Esophagus squamous epithelium (tissue), 5 donors: Measurements from ENCODE around the gene SEMA4B. TPM values are rescaled to one million over a fixed set of nuclear protein-coding genes. Genes with fewer than 3 reads are reported as not detected.

Source experiments
- DNase-seq: peaks from one replicate; lab custom pipeline; 2025; lab: John Stamatoyannopoulos, UW
- H3K27ac ChIP-seq, 4 donors: fragments of 200-600 bp; sonication (generic); one replicate each; pipeline ENCODE4 v1.5.1; 2016 to 2019; ENCODE audit warnings: mild to moderate bottlenecking in 1 of 4
- H3K27me3 ChIP-seq, 4 donors: fragments of 200-600 bp; sonication (generic); 1 replicate in 3 of 4; 2 replicates in 1 of 4; pipeline versions ENCODE4 v1.5.1 to v1.6.0; 2017 to 2021; ENCODE audit warnings: antibody characterized with exemption in 1 of 4
- H3K36me3 ChIP-seq, 3 donors: fragments of 200-600 bp; sonication (generic); one replicate each; pipeline ENCODE4 v1.5.1; 2016 to 2019
- H3K4me1 ChIP-seq, 3 donors: fragments of 200-600 bp; sonication (generic); one replicate each; pipeline ENCODE4 v1.5.1; 2017 to 2019
- H3K4me3 ChIP-seq, 4 donors: fragments of 200-600 bp; sonication (generic); 1 replicate in 3 of 4; 2 replicates in 1 of 4; pipeline ENCODE4 v1.5.1; 2016 to 2019; ENCODE audit warnings: mild to moderate bottlenecking in 2 of 4, moderate library complexity in 1 of 4
- H3K9me3 ChIP-seq, 3 donors: fragments of 200-600 bp; sonication (generic); one replicate each; pipeline ENCODE4 v1.5.1; 2016 to 2019
- POLR2A ChIP-seq, 4 donors: fragments of 450-650 bp; IDR thresholded peaks; one replicate each; pipeline ENCODE4 v1.6.1; 2017; ENCODE audit warnings: antibody characterized with exemption in 4 of 4, mild to moderate bottlenecking in 4 of 4, moderate library complexity in 3 of 4
- whole genome bisulfite sequencing, 2 donors: methylation state at CpG; one replicate each; pipeline ENCODE4 v1.1.5; 2018; 5-methylcytosine and 5-hydroxymethylcytosine counted together
- intact Hi-C: fragments of 100-400 bp; cut with DNase I; formaldehyde crosslinking; loops from one replicate; pipeline ENCODE4 v1.15.0; 2022
- total RNA-seq, 4 donors: library from RNA; depleted of rRNA; stranded (reverse); fragments of >200 nt; gene quantifications; one replicate each; pipeline ENCODE4 v1.1.0, GENCODE V29; 2016
- TF ChIP-seq, protein P1 (sequence below), 6 experiments: fragments of 450-650 bp in 4 of 6; fragments of 200-600 bp in 2 of 6; sonication (generic) in 2 of 6; IDR thresholded peaks; one replicate each; pipeline ENCODE4 v1.5.1; 2016 to 2019; ENCODE audit warnings: antibody characterized with exemption in 6 of 6, mild to moderate bottlenecking in 4 of 6, moderate library complexity in 4 of 6
- donor health status: DM: yes; HTN: yes; CAD: no.

The SEMA4B gene
- total RNA-seq, 4 donors from 2014 or later = 87.9 to 209 (median 136) TPM

DNA sequence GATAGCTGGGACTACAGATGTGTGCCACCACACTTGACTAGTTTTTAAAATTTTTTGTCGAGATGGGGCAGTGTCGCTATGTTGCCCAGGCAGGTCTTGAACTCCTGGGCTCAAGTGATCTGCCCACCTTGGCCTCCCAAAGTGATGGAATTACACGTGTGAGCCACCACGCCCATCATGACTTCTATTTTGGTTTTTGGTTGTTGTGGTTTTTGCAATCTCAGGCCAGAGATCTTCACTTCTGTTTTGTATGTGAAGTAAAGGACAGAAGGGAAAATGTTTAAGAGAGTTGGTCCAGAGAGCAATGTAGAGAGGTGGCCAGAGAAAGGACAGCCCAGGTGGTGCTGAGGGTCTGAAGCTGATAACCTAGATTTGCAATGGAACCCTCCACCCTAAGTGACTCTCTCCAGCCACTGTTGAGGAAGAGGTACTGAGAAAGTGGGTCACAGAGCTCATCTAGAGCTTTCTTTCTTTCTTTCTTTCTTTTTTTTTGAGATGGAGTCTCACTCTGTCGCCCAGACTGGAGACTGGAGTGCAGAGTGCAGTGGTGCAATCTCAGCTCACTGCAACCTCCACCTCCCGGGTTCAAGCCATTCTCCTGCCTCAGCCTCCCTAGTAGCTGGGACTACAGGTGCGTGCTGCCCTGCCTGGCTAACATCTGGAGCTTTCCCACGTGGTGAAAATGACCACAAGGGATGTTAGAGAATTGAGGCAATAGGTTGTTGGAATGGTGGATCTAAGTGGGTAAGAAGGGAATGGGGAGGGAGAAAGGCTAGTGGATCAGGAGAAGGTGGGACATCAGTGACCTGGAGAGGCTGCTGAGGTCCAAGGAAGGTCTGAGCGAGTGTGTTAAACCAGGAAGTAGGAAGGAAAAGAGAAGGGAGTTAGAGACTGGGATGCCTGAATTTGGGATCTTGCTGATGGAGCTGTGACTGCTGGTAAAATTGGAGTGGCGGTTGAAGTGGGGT lies 22.4 kb upstream of the SEMA4B start:
- no peak for TF ChIP-seq POLR2A (IDR thresholded peaks at IDR 0.05)
- TF ChIP-seq, protein P1, sequence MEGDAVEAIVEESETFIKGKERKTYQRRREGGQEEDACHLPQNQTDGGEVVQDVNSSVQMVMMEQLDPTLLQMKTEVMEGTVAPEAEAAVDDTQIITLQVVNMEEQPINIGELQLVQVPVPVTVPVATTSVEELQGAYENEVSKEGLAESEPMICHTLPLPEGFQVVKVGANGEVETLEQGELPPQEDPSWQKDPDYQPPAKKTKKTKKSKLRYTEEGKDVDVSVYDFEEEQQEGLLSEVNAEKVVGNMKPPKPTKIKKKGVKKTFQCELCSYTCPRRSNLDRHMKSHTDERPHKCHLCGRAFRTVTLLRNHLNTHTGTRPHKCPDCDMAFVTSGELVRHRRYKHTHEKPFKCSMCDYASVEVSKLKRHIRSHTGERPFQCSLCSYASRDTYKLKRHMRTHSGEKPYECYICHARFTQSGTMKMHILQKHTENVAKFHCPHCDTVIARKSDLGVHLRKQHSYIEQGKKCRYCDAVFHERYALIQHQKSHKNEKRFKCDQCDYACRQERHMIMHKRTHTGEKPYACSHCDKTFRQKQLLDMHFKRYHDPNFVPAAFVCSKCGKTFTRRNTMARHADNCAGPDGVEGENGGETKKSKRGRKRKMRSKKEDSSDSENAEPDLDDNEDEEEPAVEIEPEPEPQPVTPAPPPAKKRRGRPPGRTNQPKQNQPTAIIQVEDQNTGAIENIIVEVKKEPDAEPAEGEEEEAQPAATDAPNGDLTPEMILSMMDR (IDR thresholded peaks at IDR 0.05) = no peak
- Histone ChIP-seq H3K36me3 (no peaks in the 10 kb centered on the region), H3K4me1 (peaks cover 10 to 46% (median 20%) of the 10 kb centered on the region in 3 donors), H3K27me3 (no peaks in the 10 kb centered on the region), H3K27ac (peak overlapping the region in 1 of 4 donors; percentile 22), H3K9me3 (no peaks in the 10 kb centered on the region), H3K4me3 (no peak overlapping the region)
- no peak for DNase-seq
- 68 to 70% methylated on average over 7 to 9 of the region's 10 CpGs for WGBS, 2 donors
- intact Hi-C loops = no loop called here

DNA sequence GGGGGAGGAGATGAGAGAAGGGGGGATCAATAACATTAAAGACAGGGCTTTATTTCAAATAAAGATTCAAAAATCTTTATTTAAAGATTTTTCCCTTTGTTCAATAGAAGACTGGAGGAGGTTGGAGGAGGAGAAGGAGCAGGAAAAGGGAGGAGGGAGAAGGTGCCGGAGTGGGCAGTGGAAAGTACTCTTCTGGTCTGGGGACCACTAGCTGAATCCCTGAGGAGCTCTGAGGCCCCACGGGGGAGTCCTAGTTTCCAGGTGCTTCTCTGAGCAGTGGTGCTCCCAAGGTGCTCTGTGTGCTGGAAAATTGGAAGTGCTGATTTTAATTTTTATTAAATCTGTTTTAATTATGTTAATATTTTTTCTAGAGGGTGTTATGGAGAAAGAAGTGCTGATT lies 19.4 kb upstream of the SEMA4B start:
- WGBS, 2 donors = 49 to 63% methylated on average over 2 of the region's 2 CpGs
- intact Hi-C loops = no loop called here
- Histone ChIP-seq H3K4me1 (peaks cover 4 to 50% (median 23%) of the 10 kb centered on the region in 3 donors), H3K27me3 (peaks cover 0 to 6% (median 0%) of the 10 kb centered on the region in 4 donors), H3K36me3 (no peaks in the 10 kb centered on the region), H3K27ac (peak overlapping the region in 2 of 4 donors; percentile 23 to 96), H3K9me3 (no peaks in the 10 kb centered on the region), H3K4me3 (no peak overlapping the region)
- no peak for DNase-seq
- TF ChIP-seq POLR2A (IDR thresholded peaks at IDR 0.05) = no peak

DNA sequence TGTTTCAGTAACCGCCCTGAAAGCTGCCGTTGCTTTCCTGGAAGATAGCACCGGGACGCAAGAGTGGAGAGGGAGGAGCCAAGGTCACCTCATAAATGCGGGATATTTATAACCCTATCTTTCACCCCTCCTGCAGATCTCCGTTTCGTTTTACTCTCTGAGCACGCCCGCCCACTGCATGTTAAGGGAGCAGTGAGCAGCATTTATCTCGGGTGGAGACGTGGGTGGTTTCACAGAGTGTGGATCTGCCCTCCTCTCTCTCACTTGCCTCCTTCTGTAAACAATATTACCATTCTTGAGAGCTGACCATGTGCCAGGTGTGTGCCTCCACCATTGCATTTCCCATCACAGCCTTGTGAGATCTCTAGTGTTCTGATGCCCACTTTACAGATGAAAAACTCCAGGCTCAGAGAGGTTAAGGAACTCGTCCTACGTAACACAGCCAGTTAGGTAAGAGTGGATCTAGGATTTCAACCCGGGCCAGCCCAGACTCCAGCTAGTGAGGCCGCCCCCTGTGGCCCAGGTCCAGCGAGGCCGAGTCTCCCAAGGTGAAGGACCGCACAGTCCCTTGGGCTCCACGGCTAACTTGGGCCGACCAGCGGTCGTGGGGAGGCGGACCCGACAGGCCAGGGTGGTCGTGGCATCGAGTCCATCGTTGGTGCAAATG lies 16.9 kb upstream of the SEMA4B start:
- Histone ChIP-seq H3K4me3 (peak overlapping the region; percentile 66 to 96 (median 78)), H3K36me3 (no peaks in the 10 kb centered on the region), H3K27me3 (peaks cover 0 to 6% (median 0%) of the 10 kb centered on the region in 4 donors), H3K27ac (peak overlapping the region; percentile 96 to 99 (median 98)), H3K9me3 (no peaks in the 10 kb centered on the region), H3K4me1 (peaks cover 12 to 74% (median 43%) of the 10 kb centered on the region in 3 donors)
- 10 to 19% methylated on average over 11 of the region's 27 CpGs for WGBS, 2 donors
- peak; percentile 22 for DNase-seq
- intact Hi-C loops = no loop called here
- TF ChIP-seq POLR2A (IDR thresholded peaks at IDR 0.05) = peak in 1 of 4 donors; percentile 27
- TF ChIP-seq, protein P1 (IDR thresholded peaks at IDR 0.05) = no peak

DNA sequence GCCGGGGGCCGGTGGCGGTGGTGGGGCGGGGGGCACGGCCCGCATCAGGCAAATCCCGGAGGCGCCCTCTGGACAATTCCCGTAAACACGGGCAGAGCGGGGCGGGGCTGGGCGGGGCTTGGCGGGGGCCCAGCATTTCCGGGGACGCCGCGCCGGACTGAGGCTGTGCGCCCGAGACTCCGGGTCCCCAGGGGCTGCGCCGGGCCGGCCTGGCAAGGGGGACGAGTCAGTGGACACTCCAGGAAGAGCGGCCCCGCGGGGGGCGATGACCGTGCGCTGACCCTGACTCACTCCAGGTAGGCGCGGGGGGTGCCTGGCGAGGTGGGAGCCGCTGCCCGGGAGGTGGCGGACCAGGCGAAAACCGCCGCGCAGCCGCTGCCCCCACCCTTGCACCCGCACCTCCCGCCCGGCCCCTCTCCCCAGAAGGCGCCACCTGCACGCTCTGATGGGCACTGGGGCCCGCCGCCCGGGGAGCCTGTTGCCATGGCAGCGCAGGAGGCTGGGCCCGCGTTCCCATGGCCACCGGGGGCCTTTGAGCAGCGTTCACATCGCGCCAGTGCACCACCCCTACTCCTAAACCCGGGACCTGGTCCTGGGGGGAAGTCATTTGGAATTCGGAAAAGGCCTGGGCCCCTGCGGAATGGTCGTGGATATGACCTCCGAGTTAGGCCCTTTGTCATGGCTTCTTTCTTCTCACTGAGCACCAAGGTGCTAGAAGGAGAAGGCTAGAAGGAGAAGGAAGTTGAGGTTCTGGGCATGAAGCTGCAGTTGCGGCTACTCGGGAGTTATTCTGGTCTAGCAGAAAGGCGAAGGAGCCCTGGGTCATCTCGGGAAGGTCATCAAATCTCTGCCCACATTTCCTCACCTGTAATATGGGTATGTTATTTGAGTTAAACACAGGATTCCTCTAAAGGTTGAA lies 16.1 kb upstream of the SEMA4B start:
- peak in 1 of 4 donors; percentile 72 for TF ChIP-seq POLR2A (IDR thresholded peaks at IDR 0.05)
- TF ChIP-seq, protein P1 (IDR thresholded peaks at IDR 0.05) = no peak
- intact Hi-C loops = no loop called here
- peaks cover 20 to 82% (median 51%) of the 10 kb centered on the region in 3 donors for H3K4me1 ChIP-seq

More for the DNA sequence above, 16.1 kb upstream of the SEMA4B start:
- no peaks in the 10 kb centered on the region for H3K36me3 ChIP-seq
- H3K9me3 ChIP-seq = no peaks in the 10 kb centered on the region
- WGBS, 2 donors = 11 to 23% methylated on average over 4 to 12 of the region's 67 CpGs
- H3K27me3 ChIP-seq = peaks cover 0 to 6% (median 0%) of the 10 kb centered on the region in 4 donors
- DNase-seq = peak; percentile 34
- H3K27ac ChIP-seq = peak overlapping the region; percentile 96 to 99 (median 98)
- H3K4me3 ChIP-seq = peak overlapping the region; percentile 66 to 96 (median 78)
